Suppressor macrophage treated with lipopolysaccharide for 4 hours (primary cell): ENCODE data around the gene PSENEN.
A peak's percentile ranks its signal among the peaks of the same experiment; 100 is the strongest.
"Not testable (repeated sequence)": the region's sequence is repeated elsewhere in the genome, so short reads cannot be mapped to it uniquely, and the experiment has no call there.

Experiments
- DNase-seq: peaks from one replicate; pipeline ENCODE4 v3.0.0-alpha.2; 2020

Gene PSENEN

GRCh38 chr19:35753634-35754369 is 8.4 kb downstream of the PSENEN start:
- no peak for DNase-seq

GRCh38 chr19:35754370-35755130 is 9.1 kb downstream of the PSENEN start:
- DNase-seq: no peak

- no peak for DNase-seq
These were observed 9.7 kb downstream of the PSENEN start for GRCh38 chr19:35755131-35755549.

DNA sequence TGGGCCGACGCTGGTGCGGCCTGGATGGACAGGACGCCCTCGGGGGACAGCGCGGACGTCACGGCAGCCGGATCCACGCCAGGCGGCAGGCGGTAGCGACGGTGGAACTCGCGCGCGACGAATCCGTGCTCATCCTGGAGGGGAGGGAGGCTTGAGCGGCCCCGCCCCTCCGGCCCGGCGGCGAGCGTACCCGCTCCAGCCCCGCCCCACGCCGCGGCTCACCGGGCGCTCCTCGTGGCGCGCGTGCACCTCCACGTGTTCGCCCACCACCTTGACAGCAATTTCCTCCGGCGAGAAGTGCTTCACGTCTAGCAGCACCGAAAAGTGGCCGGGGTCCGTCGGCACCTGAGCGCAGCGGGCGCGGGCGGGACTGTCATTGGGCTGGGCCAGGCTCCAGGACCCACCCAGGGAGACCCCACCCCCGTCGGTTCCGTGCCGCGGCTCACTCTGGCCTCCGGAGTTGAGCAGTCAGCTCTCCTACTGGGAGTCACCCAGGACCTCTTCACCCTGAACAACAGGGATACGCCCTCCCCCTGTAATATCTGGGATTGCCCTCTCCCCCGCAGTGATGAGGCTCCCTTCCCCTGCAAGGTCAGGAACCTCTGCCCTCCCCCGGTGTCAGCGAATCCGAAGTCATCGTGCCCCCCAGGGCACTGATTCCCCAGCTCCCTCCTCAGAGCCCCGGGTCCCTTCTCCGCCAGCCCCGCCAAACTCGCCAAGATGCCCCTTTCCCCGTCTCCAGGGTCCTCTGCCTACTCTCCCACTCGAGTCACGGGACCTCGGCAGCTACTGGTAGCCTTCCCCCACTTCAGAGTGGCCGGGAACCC is 10.3 kb downstream of the PSENEN start:
- DNase-seq: no peak

GRCh38 chr19:35756377-35757230 is 11.2 kb downstream of the PSENEN start, which contains the start of gene HSPB6:
Gene HSPB6 (minus strand): TSS chr19:35757029. CDS start chr19:35757008, 21 bp downstream.
- DNase-seq: no peak

DNA sequence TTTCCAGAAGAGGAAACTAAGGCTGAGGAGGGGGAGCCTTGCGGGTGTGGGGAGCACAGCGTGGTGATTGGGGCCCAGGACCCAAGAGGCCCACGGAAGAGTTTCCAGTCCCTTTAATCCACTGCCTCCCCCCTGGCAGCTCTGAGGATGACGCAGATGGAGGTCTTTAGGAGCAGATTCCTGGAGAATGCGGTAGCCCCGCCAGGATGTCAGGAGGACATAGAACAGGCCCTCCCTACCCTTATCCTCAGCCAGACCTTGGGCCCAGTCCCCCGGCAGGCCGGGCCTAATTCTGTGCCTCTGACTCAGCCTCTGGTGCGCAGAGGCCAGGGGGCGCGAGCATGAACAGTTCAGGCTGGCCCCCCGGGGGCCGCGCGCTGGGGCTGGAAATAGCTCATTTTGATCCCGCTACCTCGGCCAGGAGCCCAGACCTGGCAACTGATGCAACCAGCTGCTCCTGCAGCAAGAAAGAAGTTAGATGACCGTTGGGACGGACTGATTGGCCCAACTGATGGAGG is 11.8 kb downstream of the PSENEN start:
- peak; percentile 23 for DNase-seq

DNA sequence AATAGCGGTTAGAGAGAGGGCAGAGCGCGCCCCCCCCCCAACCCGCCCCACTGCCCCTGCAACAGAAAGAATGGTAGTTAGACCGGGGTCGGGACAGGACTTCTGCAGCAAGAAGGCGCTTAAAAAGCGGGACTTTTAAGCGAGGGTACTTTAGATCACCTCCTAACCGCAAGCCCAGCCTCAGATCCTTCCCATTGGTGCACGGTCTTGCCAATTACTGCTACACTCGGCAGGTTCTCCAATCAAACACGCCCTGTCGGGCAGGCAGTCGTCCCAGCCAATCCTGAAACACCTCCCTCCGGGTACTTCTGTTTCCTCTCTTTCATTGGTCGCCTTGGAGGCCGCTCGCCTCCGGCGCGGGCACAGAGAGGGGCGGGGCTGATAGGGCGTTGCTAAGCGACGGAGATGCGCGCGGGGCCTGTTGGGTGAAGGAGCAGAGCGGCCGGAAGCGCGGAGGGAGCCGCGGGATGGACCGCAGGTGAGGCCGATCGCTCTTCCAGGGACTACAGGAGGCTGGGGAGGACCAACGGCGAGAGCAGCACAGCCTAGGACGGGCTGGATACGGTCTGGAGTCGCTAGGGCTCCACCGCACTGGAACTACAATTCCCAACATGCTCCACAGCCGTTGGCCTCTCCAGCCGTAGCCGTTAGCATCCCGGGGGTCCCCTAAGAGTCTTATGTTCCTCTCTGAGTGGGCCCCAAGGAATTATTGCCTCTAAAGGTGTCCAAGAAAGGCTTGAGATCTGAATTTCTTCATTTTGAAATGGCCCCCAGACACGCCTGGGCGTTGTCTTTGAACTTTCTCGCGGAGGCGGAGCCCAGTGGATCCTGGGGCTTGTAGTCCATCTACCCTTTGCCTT is 12.5 kb downstream of the PSENEN start, which contains the start of gene PROSER3:
TSS of gene PROSER3 (plus strand) at position 428 of the 860 bp plus-strand sequence. CDS start at position 468, 40 bp downstream.
- peak; percentile 99 for DNase-seq

DNA sequence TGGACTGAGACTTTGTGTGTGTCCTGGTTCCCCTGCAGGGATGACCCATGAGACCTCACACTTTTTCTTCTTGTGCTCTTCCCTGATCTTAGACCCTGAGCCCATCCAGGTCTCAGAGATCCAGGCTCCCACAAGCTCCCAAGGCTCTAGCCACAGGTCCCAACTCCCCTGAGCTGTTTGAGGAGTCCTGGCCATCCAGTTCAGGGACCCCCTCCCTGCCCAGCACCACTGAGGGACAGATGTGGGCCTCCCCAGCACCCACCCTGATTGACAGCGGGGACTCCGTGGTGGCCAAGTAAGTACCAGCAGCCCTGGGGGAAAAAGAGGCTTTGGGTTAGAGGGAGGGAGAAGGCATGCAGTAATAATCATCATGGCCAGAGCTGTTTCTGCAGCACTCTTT is 14.2 kb downstream of the PSENEN start:
- no peak for DNase-seq

- no peak for DNase-seq
These were observed 15.4 kb downstream of the PSENEN start for GRCh38 chr19:35760711-35761349.

DNA sequence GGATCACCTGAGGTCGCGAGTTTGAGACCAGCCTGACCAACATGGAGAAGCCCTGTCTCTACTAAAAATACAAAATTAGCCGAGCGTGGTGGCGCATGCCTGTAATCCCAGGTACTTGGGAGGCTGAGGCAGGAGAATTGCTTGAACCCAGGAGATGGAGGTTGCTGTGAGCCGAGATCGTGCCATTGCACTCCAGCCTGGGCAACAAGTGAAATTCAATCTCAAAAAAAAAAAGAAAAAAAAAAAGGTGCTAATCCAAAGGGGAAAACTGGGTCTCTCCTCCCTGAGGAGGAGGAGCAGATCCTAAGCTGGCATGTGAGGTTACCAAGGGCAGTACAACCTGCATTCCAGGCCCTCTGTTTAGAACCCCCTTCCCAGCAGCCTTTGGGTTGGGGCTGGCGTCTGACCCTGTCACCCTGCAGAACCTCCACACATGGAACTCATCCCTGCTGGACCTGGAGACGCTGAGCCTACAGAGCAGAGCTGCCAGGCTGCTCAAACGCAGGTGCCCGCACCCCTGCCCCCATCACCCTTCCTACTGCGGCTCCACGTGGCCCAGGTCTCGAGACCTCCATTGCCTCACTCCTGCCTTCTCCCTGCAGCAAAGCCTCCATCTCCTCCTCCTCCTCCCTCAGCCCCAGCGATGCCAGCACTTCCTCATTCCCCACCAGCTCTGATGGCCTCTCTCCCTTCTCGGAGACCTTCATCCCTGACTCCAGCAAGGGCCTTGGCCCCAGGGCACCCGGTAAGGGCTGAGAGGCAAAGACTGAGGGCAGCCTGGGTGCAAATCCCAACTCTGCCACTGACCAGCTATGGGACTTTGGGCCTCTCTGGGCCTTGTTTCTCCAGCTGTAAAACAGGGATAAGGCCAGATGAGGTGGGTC is 19.2 kb downstream of the PSENEN start:
- DNase-seq: no peak

DNA sequence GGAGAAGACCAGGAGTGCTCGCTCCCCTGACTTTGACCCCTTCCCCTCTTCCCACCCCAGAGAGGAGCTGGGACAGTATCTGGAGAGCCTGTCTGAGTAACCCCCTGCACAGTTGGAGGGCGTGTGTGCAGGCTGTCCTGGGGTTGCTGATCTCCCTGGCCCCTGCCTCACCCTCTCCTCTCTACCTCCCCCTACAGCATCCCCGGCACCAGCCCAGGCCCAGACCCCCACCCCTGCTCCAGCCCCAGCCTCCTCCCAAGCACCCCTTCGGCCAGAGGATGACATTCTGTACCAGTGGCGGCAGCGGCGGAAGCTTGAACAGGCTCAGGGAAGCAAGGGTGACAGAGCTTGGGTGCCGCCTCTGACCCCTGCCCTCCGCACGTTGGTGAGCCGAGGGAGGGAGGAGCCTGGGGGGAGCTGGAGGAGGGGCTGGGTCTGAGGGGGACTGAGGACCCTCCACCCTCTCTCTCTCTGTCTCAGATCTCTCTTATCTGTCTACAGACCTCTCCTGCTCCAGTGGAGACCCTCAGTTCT is 21.2 kb downstream of the PSENEN start:
- no peak for DNase-seq

DNA sequence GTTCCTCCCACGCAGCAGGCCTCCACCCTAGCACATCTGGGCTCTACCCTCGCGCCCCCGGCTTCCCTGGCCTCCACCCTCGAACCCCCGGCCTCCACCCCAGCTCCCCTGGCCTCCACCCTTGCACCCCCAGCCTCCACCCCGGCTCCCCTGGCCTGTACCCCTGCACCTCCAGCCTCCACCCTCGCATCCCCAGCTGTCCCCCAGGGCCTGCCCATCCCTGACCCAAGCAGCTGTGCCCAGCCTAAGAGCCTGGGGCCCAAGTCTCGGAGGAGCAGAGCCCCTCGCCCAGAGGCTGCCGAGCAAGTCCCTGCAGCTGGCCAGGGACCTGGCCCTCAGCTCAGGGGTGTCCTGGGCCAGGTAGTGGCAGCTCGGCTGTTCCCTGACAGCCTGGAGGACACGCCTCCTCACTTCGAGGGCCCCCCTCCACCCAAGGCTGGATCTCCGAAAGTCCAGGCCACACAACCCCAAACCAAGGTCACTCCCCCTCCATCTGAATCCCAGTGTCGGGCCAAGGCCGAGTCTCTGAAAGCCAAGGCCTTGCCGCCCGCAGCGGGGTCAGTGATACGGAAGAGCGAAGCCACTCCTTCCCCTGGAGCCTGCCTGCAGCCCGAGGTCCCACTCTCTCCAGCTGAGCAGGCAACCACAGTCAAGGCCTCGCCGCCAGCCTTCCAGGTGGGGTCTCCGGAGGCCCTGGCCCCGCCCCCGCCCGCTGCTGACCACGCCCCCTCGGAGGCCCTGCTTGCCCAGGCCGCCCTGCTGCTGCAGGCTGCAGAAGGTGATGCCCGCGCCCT is 22.0 kb downstream of the PSENEN start:
- no peak for DNase-seq

DNA sequence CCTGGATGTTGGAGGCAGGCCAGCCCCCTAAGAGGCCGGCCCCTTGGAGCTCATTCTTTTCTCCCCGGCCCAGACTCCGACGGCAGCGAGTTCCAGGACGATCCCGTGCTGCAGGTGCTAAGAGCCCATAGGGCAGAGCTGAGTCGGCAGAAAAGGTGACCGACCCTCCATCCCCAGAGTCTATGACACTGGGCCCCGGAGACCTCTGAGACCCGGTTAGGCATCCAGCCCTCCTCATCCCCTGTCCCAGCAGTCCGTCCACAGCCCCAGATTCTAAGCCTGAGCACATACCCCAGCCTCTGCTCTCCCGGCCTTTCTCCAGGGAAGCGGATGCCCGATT is 22.6 kb downstream of the PSENEN start:
- DNase-seq: no peak

- not testable (repeated sequence) for DNase-seq
These were observed 26.9 kb downstream of the PSENEN start for GRCh38 chr19:35772362-35772761.

- peak; percentile 31 for DNase-seq
These were observed 27.8 kb downstream of the PSENEN start for GRCh38 chr19:35773020-35773806.

- no peak for DNase-seq
These were observed 29.0 kb downstream of the PSENEN start for GRCh38 chr19:35774274-35775045.

DNA sequence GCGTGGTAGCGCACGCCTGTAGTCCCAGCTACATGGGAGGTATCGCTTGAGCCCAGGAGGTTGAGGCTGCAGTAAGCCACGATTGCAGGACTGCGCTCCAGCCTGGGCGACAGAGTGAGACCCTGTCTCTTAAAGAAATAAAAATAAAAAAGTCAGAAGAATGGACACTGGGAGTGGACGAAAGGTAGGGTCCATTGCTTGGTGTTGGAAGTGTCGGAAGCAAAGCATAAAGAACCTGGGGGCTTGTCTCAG is 29.5 kb downstream of the PSENEN start:
- no peak for DNase-seq
